ENCODE data around the gene ASTN2. TPM values are rescaled to one million over a fixed set of nuclear protein-coding genes. Genes with fewer than 3 reads are reported as not detected.
"Not testable (repeated sequence)": the region's sequence is repeated elsewhere in the genome, so short reads cannot be mapped to it uniquely, and the experiment has no call there.

ASTN2 gene
- total RNA-seq, 1 donor from 2014 or later: 2.1 TPM

GRCh38 chr9:116933251-116933650 lies 481.6 kb downstream of the ASTN2 start:
- no peak for DNase-seq (ENCODE audit: low read depth, low spot score)

- no peak for DNase-seq (ENCODE audit: low read depth, low spot score)
Observed at GRCh38 chr9:116929621-116930020, 485.2 kb downstream of the ASTN2 start.

DNA sequence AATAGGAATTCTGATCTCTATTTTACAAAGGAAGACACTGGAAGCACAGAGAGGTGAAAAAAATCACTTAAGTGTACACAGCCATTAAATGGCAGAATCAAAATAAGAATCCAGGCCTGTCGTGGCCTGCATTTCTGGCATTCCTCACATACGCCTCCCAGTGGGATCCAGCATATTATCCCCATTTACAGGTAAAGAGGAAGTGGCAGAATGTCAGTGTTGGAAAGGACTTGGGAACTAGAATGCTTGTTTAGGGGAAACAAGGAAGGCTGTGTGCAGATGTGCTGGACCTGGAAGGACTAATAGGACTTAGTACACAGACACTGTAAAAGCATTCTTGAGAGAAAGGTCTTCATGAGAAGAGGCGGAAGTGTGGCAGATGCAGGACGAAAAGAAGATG lies 486.0 kb downstream of the ASTN2 start:
- DNase-seq (ENCODE audit: low read depth, low spot score): no peak

GRCh38 chr9:116928289-116928688 lies 486.6 kb downstream of the ASTN2 start:
- DNase-seq (ENCODE audit: low read depth, low spot score): no peak

DNA sequence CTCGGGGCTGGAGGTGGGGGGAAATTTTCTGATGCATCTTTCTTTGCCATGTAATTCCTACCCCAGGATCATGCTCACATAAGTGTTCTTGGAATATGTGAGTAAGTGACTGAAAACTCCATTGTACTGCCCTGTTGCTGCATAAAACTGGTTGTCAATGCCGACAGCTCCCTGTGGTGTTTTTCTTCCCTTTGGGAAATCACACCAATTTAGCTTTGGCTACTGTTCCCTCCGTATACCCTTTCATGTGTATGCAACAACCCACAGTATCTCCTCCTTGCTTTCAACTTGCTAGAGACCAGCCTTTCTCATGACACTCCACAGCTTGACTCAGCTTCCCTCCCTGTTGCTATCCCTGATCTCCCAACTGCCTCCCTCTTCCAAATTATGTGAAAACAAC lies 487.1 kb downstream of the ASTN2 start:
- DNase-seq (ENCODE audit: low read depth, low spot score): no peak

- DNase-seq (ENCODE audit: low read depth, low spot score): no peak
Observed at GRCh38 chr9:116925121-116925520, 489.7 kb downstream of the ASTN2 start.

DNA sequence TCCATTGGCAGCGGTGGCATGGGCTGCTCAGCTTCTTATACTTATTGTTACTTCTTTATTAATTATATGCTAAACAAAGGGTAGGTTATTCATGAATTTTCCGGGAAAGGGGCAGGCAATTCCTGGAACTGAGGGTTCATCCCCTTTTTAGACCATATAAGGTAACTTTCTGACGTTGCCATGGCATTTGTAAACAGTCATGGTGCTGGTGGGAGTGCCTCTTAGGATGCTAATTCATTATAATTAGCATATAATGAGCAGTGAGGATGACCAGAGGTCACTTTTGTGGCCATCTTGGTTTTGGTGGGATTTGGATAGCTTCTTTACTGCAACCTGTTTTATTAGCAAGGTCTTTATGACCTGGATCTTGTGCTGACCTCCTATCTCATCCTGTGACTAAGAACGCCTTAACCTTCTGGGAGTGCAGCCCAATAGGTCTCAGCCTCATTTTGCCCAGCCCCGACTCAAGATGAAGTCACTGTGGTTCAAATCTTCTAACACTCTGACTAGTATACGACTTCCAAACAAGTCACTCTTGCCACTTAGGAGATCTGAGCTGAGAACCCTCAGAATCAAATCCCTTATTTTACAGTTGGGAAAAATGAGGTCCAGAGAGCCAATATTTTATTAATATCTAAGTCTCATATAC lies 490.3 kb downstream of the ASTN2 start:
- no peak for DNase-seq (ENCODE audit: low read depth, low spot score)

DNA sequence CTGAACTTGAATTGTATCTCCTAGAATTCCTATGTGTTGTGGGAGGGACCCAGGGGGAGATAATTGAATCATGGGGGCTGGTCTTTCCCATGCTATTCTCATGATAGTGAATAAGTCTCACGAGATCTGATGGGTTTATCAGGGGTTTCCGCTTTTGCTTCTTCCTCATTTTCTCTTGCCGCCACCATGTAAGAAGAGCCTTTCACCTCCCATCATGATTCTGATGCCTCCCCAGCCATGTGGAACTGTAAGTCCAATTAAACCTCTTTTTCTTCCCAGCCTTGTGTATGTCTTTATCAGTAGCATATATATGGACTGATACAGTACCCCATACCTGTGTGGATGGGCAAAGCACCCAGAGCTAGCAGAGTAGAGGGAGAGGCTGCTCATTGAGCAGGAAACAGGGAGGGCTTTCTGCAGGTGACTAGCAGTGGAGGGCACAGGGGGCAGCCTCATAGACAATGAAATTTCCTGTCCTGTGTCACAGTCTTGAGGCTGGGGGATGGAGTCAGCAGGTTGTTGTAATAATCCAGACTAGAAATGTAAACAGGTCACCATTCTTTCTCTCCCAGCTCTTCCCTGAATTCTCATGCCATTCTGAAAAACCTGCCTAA lies 496.9 kb downstream of the ASTN2 start:
- DNase-seq (ENCODE audit: low read depth, low spot score): not testable (repeated sequence)

DNA sequence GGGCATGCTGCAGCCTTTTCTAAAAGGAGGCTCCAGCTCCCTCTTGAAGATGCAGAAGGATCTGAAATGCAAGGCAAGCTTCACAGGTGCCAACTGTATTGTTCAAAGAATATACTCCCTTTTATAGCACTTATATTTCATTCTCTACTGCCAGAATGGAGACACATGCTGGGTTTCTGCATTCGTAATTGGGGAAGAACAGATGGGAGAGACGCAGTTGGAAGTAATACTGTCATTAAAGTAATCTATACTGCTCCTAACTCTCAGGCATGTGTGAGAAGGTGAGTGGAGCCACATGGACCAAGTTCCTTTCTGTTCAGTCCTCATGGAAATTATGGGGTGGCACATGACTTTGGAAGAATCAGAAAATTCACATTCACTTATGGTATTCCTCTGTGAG lies 501.3 kb downstream of the ASTN2 start:
- DNase-seq (ENCODE audit: low read depth, low spot score): no peak

- DNase-seq (ENCODE audit: low read depth, low spot score): no peak
Observed at GRCh38 chr9:116910201-116910600, 504.7 kb downstream of the ASTN2 start.

DNA sequence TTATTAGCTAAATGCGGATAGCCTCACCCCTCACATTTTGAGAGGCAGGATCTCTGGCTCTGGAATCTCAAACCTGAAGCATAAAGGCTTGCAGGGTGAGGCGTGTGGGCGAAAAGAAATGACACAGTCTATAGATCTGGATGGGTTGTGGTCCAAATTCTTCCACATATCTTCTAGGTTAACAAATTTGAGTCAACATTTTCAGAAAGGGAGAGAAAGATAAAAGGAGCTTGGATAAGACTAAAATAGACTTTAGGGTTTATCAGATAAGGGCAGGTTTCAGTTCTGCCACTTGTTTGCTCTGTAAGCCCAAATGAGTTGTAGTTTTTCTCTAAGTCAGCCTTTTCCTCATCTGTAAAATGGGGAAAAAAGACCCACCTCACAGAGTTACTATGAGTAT lies 506.9 kb downstream of the ASTN2 start:
- no peak for DNase-seq (ENCODE audit: low read depth, low spot score)

- DNase-seq (ENCODE audit: low read depth, low spot score): no peak
Observed at GRCh38 chr9:116905171-116905588, 509.7 kb downstream of the ASTN2 start.

DNA sequence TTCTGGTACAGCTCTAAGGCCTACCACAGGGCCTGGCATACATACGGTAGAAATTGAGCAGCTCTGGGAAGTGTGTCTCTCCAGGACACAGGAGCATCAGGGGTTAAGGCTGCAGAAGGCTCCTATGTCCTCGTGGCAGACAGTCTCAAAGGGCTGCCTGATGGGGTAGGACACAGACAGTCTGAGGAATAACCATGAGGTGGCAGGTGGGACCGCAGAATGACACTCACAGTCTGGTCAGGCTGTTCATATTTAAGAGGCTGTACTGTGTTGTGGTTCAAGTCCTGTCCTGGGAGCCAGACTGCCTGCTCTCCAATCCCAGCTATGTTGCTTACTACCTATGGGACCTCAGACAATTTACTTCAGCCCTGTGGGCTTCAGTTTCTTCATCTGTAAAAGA lies 510.7 kb downstream of the ASTN2 start:
- DNase-seq (ENCODE audit: low read depth, low spot score): no peak

- DNase-seq (ENCODE audit: low read depth, low spot score): no peak
Observed at GRCh38 chr9:116901260-116901659, 513.6 kb downstream of the ASTN2 start.

DNA sequence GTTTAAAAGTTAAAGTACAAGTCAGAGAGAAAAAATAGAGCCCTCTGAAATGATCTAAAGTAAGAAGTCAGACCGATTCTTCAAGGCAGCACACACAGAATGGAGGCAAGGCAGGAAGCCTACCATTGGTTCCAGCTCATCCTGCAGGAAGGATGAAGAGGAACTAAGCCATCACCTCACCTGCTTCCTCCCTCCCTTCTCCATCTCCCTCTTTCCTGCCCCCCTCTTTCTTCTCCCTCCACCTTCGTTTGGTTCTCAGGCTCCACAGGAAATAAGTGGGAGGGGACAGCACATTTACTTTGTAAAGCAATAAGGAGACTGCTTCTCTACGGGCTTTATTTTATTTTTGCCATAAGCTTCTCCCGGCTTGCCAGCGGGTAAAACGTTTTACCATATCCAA lies 514.3 kb downstream of the ASTN2 start:
- DNase-seq (ENCODE audit: low read depth, low spot score): no peak

DNA sequence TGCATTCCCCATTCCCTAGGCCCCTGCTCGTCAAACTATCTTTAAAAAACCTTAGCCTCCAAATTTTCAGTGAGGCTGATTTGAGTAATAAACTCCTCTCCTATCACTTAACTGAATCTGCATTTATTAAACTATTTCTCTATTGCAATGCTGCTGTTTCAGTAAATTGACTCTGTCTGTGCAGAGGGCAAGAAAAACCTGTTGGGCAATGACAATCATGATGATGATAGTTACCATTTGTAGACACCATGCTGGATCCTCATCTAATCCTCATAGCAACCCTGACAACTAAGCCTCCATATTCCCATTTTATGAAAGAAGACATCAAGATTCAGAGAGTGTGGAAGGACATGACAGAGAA lies 514.9 kb downstream of the ASTN2 start:
- DNase-seq (ENCODE audit: low read depth, low spot score): no peak

- no peak for DNase-seq (ENCODE audit: low read depth, low spot score)
Observed at GRCh38 chr9:116899337-116900006, 515.4 kb downstream of the ASTN2 start.

GRCh38 chr9:116898131-116898530 lies 516.7 kb downstream of the ASTN2 start:
- DNase-seq (ENCODE audit: low read depth, low spot score): not testable (repeated sequence)

GRCh38 chr9:116897201-116897600 lies 517.7 kb downstream of the ASTN2 start:
- no peak for DNase-seq (ENCODE audit: low read depth, low spot score)

DNA sequence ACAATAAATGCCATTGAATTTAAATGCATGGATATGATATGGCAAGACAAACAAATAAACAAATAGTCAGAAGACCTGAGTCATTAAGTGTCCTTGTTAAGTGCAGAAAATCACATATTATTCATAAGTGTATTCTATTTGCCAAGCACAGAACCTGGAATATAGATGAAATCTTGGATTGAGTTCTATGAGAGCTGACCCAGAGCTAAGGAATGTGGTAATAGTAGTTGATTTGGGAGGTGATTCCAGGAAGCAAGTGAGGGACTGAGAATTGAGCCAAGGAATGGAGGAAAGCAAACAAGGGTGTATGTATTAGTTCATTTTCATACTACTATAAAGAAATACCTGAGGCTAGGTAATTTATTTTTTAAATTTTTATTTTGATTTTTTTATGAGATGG lies 518.9 kb downstream of the ASTN2 start:
- no peak for DNase-seq (ENCODE audit: low read depth, low spot score)

DNA sequence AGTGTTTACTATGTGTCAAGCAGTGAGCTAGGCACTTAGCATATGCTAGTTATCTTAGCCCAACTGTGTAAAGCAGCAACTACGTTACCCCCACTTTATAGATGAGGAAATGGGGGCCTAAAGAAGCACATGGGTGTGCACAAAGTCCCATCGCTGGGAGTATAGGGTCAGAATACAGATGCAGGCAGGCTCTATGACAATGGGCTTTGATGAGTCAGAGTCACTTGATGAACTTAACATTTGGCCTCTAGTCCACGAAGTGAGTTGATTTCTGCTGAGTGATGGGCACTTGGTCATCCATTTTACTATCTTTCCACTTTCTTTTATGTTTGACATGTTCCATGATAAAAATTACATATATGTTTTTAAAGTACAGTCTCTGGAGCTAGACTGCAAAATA lies 523.4 kb downstream of the ASTN2 start:
- no peak for DNase-seq (ENCODE audit: low read depth, low spot score)

GRCh38 chr9:116888476-116888875 lies 526.4 kb downstream of the ASTN2 start:
- not testable (repeated sequence) for DNase-seq (ENCODE audit: low read depth, low spot score)

DNA sequence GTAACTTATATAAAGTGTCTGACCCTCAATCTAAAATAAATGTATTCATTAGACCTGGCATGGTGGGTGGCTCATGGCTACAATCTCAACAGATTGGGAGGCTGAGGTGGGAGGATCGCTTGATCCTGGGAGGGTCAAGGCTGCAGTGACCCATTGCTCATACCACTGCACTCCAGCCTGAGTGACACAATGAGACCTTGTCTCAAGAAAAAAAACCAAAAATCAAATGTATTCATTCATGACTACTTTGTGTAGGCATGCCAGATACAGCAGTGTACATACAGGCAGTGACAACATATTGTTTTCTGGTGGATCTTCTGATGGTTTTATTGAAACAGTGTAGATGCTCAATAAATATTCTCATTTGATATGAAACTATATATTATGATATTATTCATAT lies 526.8 kb downstream of the ASTN2 start:
- no peak for DNase-seq (ENCODE audit: low read depth, low spot score)
